NCI-H748 treated with DMSO at 0.1 percent for 48 hours (cell line): ENCODE measurements around the gene COL4A1.

Experiments
- DNase-seq: peaks from one replicate; lab custom pipeline; 2025; lab: John Stamatoyannopoulos, UW

COL4A1 gene

GRCh38 chr13:110274687-110275086, 32.3 kb downstream of the COL4A1 start:
- no peak for DNase-seq

DNA sequence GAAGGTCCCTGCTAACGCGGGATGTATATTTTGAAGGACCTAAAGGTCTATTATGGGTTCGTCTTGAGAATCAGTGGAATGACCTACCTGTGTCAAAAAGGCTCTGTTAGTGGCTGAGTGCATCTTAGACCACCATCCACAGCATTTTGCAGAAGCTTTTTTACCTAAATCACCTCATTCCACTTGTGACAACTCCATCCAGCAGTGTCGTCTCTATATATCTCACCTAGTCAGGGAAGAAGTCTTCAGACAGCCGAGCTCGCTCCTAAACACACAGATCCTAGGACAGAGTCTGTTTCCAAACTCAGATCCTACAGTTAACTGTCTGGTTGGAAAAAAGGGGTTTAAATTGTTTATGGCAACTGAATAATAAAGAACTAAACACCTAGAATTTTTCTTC, 33.7 kb downstream of the COL4A1 start:
- no peak for DNase-seq

- DNase-seq: no peak
Observed at GRCh38 chr13:110272651-110273050, 34.3 kb downstream of the COL4A1 start.

- no peak for DNase-seq
Observed at GRCh38 chr13:110272227-110272626, 34.7 kb downstream of the COL4A1 start.

- DNase-seq: no peak
Observed at GRCh38 chr13:110271313-110271712, 35.6 kb downstream of the COL4A1 start.

- DNase-seq: no peak
Observed at GRCh38 chr13:110270507-110270906, 36.5 kb downstream of the COL4A1 start.

GRCh38 chr13:110269509-110270185, 37.3 kb downstream of the COL4A1 start:
- DNase-seq: no peak

DNA sequence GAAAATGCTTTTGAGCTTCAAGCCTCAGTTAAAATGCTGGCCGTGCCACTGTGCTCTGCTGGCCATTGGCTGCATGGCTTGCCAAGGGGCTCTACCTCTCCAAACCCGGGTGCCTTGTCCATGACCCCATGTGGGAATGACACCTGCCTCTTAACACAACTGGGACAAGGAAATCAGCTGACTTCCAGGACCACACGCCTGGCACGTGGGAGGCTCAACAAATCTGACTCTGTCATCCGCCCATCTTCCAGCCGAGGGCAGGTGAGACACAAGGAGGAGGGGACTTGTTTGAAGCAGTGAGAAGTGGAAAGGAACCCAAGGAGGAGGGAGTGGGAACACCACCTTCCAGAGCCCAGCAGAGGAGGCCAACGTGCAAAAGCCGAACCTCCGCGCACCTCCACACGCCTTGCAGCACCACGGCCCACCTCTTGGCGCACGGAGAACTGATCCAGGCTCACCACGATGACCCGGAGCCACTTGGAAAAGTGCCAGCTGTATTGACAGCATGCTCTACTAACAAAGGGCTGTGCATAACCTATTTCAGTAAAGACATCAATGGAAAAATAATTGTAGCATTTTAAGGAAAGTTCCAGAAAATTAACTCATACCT, 38.3 kb downstream of the COL4A1 start:
- no peak for DNase-seq

DNA sequence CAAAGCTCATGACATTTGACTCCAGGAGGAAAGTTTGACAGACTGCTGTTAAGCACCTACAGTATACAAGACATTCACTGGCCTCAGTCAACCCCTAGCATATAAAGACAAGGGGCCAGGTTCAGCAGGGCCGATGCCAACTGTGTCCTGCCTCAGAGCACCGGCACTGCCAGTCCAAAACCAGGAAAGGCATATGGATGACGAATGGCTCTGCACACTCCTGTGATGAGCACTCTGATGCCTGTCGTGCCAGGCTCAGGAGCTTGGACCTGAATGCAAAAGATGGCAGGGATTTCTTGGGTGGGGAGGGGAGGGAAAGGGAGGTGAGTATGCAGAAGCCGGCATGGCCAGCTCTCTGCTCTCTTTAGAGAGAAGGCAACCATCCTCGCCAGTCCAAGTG, 38.9 kb downstream of the COL4A1 start:
- DNase-seq: no peak

DNA sequence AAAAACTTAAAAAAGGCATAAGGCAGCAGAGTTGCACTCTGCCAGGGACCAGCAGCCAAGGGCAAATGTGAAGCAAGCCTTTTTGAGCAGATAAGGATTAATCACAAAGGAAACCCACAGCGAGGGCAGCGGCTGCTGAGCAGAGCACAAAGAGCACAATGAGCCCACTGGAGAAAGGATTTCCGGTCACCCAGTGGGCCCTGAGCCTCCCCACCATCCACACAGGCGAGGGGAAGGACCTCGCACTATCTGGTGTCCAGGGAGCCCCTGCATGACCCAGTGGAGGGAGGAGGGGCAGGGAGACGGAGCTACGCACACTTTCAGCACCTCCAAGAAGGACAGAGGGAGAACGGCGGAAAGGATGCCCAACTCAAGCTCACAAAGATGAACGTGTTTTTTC, 40.0 kb downstream of the COL4A1 start:
- no peak for DNase-seq

- DNase-seq: no peak
Observed at GRCh38 chr13:110266431-110266809, 40.5 kb downstream of the COL4A1 start.

DNA sequence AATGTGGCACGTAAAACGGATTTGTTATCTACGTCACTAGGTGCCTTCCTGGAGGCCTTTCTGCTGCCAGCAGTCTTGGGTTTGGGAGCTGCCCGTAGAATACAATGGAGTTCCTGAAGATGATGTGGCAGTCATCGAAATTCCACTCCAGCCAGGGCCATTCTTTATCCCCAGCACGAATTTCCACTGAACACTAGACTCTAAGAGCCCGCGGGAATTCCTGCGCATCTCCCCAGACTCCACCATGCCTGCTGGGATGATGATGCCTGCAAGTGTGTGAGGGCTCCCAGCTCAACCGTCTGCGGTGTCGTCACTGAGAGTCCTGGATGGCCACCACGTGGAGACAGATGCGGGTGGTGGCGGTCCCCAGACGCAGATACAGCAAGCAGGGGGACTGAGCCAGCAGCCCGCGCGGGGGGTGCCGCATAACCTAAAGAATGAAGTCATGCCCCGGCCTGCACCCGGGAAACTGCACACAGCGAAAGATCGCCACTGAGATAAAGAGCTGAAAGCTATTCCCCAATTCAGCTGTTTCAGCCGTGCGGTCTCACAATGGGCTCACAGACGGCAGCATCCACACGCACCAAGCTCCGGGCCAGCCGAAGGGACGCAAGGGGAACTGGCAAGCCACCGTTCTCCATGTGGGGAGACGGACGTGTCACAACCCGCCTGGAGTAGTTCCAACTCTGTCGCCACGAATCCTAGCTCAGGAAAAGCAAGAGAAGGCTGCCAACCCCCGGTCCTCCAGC, 41.1 kb downstream of the COL4A1 start:
- DNase-seq: no peak

GRCh38 chr13:110265341-110265681, 41.6 kb downstream of the COL4A1 start:
- no peak for DNase-seq

DNA sequence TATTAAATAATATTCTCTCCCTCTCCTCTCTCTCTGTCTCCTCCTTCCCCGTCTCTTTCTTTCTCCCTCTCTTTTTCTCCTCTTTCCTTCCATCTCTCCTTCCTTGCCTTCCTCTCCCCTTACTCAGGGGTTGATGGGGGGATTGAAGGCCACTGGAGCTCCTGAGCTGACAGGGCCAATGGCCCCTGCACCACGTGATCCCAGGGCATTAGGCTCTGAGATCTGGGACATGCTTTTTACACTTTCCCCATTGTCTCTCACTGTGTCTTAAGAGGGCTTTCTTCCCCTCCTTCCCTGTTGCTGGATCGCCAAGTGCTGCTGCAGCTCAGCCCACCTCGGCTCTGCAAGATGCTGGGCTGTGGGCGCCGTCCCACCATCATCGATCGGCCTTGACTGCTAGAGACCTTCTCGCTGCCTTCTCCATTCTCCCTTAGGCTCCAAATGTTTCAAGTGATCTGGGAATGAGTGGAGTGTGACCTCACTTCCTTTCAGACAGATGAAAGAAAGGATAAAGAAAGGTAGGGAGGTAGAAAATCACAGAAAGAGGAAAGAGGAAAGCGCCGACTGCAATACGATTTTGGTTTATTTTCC, 42.2 kb downstream of the COL4A1 start:
- no peak for DNase-seq

GRCh38 chr13:110263888-110264287, 43.1 kb downstream of the COL4A1 start:
- no peak for DNase-seq

DNA sequence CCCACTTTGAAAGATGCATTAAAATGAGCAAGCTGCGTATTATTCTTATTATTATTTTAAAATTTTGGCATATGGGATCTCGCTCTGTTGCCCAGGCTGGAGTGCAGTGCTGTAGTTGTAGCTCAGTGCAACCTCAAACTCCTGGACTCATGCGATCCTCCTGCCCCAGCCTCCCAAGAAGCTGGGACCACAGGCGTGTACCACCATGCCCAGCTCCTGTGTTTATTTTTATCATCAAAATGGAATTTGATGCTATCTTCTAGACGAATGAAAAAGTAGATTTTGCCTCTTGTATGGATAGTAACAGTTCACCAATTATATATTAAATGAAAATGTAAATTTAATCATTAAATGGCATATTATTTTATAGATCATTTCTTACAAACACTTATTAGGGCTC, 43.6 kb downstream of the COL4A1 start:
- DNase-seq: no peak

DNA sequence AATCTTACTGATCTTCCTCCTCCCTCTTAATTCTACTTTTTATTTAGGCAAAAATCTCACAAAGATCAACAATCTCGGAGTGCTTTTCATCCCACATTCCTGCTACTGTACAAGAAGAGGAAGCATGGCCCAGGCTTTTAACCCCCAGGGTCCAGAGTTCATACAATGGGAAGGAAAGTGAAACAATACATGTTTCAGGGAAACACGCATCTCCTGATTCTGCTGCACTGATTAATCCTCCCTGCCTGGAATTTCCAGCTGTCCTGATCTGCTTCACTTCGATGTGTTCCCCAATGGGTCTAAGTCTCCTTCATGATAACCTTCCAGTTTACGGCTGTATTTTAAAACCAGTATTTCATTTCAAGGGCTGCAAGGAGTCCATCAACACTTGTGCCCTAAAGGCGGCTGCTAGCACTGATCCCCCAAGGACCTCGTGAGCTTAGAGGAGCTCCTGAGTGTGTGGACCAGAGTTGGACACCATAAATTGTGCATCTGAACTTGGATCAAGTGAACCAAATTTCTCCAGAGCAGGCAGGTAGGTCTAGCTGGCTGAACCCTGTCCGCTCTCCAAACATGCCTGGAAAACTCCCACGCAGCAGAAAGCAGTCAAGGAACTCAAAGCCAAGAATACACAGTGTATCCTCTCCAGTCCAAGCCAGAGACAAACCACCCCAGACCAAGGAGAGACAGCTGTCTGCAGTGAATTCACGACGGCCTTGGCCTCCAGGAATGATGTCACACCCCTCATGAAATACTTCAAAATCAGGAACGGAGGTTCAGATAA, 44.3 kb downstream of the COL4A1 start:
- DNase-seq: no peak

DNA sequence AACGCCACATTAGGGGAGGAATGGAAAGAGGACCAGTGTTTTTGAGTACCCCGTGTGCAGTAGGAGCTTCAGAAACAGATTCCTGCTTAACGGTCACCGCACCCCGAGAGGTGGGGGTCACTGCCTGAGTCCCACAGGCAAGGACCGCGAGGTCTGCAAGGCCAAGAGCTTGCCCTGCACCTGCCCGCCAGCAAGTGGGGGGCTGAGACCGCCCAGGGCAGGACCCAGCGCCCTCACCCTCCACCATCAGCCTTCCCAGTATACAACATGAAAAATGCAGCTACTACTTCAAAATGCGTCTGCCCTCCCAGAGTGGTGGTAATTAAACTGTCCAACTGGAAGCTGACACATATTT, 44.9 kb downstream of the COL4A1 start:
- DNase-seq: no peak

GRCh38 chr13:110261166-110262081, 45.5 kb downstream of the COL4A1 start:
- DNase-seq: no peak

DNA sequence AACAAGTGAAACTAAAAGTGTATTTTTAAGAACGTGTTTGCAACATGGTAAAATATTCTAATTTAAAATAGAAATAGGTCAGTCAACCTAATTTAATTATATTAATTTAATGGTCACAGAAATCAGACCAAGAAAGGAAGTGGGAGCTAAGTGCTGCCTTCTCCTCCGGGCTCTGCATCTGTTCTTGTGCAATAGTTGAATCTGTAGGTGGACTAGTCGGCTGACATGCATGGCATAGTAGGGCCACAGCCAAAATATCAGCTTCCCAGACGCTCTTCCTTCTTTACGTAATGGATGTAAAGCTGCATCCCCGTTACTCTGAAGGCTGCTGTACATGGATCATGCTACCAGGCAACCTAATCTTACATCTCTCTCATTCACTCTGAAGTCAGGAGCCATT, 47.3 kb downstream of the COL4A1 start:
- no peak for DNase-seq

- no peak for DNase-seq
Observed at GRCh38 chr13:110258876-110259631, 47.9 kb downstream of the COL4A1 start.
